Measurements from ENCODE around the gene MSLN. TPM values are rescaled to one million over a fixed set of nuclear protein-coding genes. Genes with fewer than 3 reads are reported as not detected.

Gene MSLN
- total and polyA plus RNA-seq, 10 donors: 0.22 to 1.1 (median 0.41) TPM; not detected in 4

DNA sequence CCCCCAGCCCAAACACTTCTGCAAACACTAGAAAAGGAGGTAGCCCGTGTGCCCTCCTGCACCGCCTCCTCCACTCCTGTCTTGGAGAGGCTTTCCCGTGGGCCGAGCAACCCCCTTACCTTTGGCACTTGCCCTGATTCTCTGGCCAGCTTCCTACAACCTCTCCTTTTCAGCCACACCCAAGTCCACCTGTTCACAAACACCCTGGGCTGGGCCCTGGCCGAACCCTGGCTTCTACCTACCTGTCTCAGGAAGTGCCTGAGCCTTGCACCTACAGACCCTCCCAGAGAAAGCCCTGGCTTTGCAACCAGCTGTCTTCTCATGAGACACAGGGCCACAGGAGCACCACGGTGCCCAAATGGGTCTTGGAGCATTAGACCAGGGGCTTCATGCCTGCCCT, 41.6 kb upstream of the MSLN start:
- no peaks in the 10 kb centered on the region for H3K9me3 ChIP-seq
- 87 to 96% (median 89%) methylated on average over 6 of the region's 6 CpGs for WGBS, 5 donors
- peaks cover 0 to 17% (median 0%) of the 10 kb centered on the region in 6 donors for H3K36me3 ChIP-seq
- no peak overlapping the region for H3K27ac ChIP-seq
- intact Hi-C loops (cut with DNase I; ENCODE audit: low total_unique reads): no loop called here
- H3K27me3 ChIP-seq (replicated peaks in 1 of 7): peaks cover 0 to 40% (median 12%) of the 10 kb centered on the region in 7 donors
- peaks cover 23 to 88% (median 57%) of the 10 kb centered on the region in 6 donors for H3K4me1 ChIP-seq
- no peak overlapping the region for H3K4me3 ChIP-seq
- DNase-seq: no peak
- TF ChIP-seq POLR2A (IDR thresholded peaks at IDR 0.05) (no peak), POLR2AphosphoS5 (IDR thresholded peaks at IDR 0.05) (no peak)
- TF ChIP-seq, protein P1, sequence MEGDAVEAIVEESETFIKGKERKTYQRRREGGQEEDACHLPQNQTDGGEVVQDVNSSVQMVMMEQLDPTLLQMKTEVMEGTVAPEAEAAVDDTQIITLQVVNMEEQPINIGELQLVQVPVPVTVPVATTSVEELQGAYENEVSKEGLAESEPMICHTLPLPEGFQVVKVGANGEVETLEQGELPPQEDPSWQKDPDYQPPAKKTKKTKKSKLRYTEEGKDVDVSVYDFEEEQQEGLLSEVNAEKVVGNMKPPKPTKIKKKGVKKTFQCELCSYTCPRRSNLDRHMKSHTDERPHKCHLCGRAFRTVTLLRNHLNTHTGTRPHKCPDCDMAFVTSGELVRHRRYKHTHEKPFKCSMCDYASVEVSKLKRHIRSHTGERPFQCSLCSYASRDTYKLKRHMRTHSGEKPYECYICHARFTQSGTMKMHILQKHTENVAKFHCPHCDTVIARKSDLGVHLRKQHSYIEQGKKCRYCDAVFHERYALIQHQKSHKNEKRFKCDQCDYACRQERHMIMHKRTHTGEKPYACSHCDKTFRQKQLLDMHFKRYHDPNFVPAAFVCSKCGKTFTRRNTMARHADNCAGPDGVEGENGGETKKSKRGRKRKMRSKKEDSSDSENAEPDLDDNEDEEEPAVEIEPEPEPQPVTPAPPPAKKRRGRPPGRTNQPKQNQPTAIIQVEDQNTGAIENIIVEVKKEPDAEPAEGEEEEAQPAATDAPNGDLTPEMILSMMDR (IDR thresholded peaks at IDR 0.05 in 8 of 11, conservative IDR thresholded peaks at IDR 0.05 in 3 of 11): no peak

DNA sequence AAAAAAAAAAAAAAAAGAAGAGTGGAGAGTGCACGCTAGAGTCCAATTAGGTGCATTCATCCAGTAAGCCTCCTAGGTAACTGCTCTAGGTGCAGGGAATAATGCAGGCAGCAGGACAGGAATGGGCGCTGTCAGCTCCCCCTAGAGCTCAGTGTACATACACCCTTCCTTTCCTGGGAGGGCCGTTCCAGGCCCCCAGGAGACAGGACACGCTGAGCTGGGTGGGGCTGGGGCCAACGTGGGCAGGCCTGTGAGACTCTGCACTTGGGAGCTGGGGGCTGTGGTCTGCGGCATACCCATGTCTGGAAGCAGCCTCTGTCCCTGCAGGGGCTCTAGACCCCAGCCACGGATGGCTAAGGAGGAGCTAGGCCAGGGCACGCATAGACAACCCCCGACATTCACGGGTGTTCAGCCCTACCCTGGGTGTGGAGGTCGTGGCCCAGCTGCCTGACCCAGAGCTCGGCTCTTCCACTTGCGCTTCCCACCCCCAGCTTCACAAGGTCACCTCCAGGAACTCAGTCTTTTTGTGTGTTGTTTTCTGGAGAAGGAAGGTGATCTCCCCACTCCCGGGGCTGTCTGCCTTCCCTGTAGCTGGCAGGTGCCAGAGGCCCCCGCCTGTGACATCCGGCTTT, 40.6 kb upstream of the MSLN start:
- TF ChIP-seq, protein P1 (IDR thresholded peaks at IDR 0.05 in 8 of 11, conservative IDR thresholded peaks at IDR 0.05 in 3 of 11): no peak
- TF ChIP-seq POLR2AphosphoS5 (IDR thresholded peaks at IDR 0.05): no peak
- TF ChIP-seq POLR2A (IDR thresholded peaks at IDR 0.05): no peak
- WGBS, 5 donors: 8 to 14% (median 12%) methylated on average over 11 to 16 of the region's 16 CpGs
- Histone ChIP-seq H3K27ac (peak overlapping the region in 7 of 8 donors; percentile 85 to 93 (median 91)), H3K4me3 (peak overlapping the region; percentile 64 to 91 (median 82)), H3K9me3 (no peaks in the 10 kb centered on the region), H3K36me3 (peaks cover 0 to 17% (median 0%) of the 10 kb centered on the region in 6 donors), H3K4me1 (peaks cover 19 to 83% (median 48%) of the 10 kb centered on the region in 6 donors), H3K27me3 (replicated peaks in 1 of 7) (peaks cover 0 to 30% (median 12%) of the 10 kb centered on the region in 7 donors)
- DNase-seq: no peak
- intact Hi-C loops (cut with DNase I; ENCODE audit: low total_unique reads): no loop called here

DNA sequence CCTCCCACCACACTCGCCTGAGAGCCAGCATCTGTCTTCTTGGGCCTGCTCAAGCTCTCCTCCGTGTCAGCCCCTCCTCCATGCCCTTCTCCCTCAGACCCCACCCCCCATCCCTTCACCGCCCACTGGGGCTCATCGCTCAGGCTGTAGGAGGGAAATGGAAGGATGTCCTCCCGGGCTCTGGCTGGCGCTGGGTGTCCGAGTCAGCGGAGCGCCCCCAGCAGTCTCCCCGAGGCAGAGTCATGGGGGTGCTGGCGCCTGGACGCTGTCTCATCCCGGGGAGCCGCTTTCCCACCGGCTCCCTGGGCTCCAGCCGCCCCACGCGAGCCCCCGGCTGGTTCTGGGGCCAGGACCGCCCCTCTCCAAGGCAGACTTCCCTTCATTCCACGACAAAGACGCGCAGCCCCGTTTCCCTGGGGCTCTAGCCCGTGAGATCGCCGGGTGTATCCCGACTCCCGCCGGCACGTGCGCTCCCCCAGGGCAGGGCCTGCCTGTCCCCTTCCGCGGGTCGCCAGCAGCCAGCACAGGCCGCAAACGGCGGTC, 40.0 kb upstream of the MSLN start:
- Histone ChIP-seq H3K27ac (peak overlapping the region; percentile 83 to 93 (median 90)), H3K9me3 (no peaks in the 10 kb centered on the region), H3K36me3 (peaks cover 0 to 17% (median 0%) of the 10 kb centered on the region in 6 donors), H3K4me1 (peaks cover 19 to 79% (median 46%) of the 10 kb centered on the region in 6 donors), H3K4me3 (peak overlapping the region; percentile 64 to 91 (median 82)), H3K27me3 (replicated peaks in 1 of 7) (peaks cover 0 to 29% (median 12%) of the 10 kb centered on the region in 7 donors)
- intact Hi-C loops (cut with DNase I; ENCODE audit: low total_unique reads): no loop called here
- 0 to 1% (median 0%) methylated on average over 14 to 38 of the region's 38 CpGs for WGBS, 5 donors
- no peak for TF ChIP-seq POLR2A (IDR thresholded peaks at IDR 0.05)
- TF ChIP-seq POLR2AphosphoS5 (IDR thresholded peaks at IDR 0.05): no peak
- TF ChIP-seq, protein P1 (IDR thresholded peaks at IDR 0.05 in 8 of 11, conservative IDR thresholded peaks at IDR 0.05 in 3 of 11): no peak
- no peak for DNase-seq

Measured in spleen (tissue), 11 donors.